ENCODE measurements around the gene LEF1. TPM values are rescaled to one million over a fixed set of nuclear protein-coding genes. Genes with fewer than 3 reads are reported as not detected.

The LEF1 gene
- total and polyA plus RNA-seq, 12 donors: 0.22 to 4.6 (median 0.76) TPM; not detected in 1

DNA sequence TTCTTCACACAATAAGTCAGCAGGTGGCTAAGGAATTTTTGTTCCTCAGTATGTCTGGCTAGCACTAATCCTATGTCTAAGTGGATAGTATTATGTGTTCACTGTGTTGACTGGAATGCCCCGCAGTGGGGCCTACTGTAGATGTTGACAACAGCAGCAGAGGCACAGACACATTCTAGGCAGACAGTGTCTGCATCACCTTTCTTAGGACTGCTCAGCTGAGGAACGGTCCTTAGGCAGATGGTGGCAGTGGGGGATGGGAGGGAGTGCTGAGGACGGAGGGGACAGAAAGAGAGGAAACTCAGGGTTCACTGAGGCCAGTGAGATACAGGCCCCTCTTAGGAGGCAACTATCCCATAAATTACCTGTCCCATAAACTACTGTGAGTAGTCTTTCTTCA, 44.6 kb upstream of the LEF1 start:
- peaks cover 0 to 2% (median 0%) of the 10 kb centered on the region in 7 donors for H3K27me3 ChIP-seq
- no peak for TF ChIP-seq CTCF (IDR thresholded peaks at IDR 0.05)
- intact Hi-C loops (cut with DNase I): no loop called here
- H3K4me1 ChIP-seq: no peaks in the 10 kb centered on the region
- H3K36me3 ChIP-seq: no peaks in the 10 kb centered on the region
- no peak overlapping the region for H3K27ac ChIP-seq
- DNase-seq (no peak), ATAC-seq (no peak)
- WGBS, 2 donors: 60 to 72% methylated on average over 3 of the region's 3 CpGs
- H3K9me3 ChIP-seq: peaks cover 0 to 4% (median 0%) of the 10 kb centered on the region in 11 donors
- no peak overlapping the region for H3K4me3 ChIP-seq

GRCh38 chr4:108210989-108211835, 42.5 kb upstream of the LEF1 start:
- H3K9me3 ChIP-seq: no peaks in the 10 kb centered on the region
- intact Hi-C loops (cut with DNase I): no loop called here
- ATAC-seq (no peak), DNase-seq (no peak)
- H3K4me3 ChIP-seq: no peak overlapping the region
- TF ChIP-seq CTCF (IDR thresholded peaks at IDR 0.05): no peak
- no peaks in the 10 kb centered on the region for H3K36me3 ChIP-seq
- peaks cover 0 to 3% (median 0%) of the 10 kb centered on the region in 7 donors for H3K27me3 ChIP-seq
- no peaks in the 10 kb centered on the region for H3K4me1 ChIP-seq
- 79 to 96% methylated on average over 5 of the region's 5 CpGs for WGBS, 2 donors
- H3K27ac ChIP-seq: no peak overlapping the region

DNA sequence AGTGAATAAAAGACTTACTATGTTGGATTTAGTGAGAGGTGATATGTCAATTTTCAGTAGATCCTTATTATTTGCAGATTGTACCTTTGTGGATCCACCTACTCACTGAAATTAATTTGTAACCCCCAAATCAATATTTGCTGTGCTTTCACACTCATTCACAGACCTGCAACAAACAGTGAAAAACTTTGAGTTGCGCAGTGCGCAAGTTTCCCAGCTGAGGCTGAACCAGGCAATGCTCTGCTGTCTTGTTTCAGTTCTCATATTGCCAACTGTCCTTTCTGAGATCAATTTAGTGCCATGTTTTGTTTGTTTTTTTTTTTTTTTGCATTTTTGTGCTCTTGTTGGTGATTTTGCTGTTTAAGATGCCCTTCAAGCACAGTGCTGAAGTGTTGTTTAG, 40.8 kb upstream of the LEF1 start:
- DNase-seq (no peak), ATAC-seq (no peak)
- peaks cover 0 to 12% (median 0%) of the 10 kb centered on the region in 7 donors for H3K27me3 ChIP-seq
- H3K4me3 ChIP-seq: no peak overlapping the region
- 98% methylated on average over 2 of the region's 2 CpGs for WGBS, 2 donors
- no peaks in the 10 kb centered on the region for H3K4me1 ChIP-seq
- intact Hi-C loops (cut with DNase I): no loop called here
- TF ChIP-seq CTCF (IDR thresholded peaks at IDR 0.05): no peak
- no peaks in the 10 kb centered on the region for H3K36me3 ChIP-seq
- H3K9me3 ChIP-seq: no peaks in the 10 kb centered on the region
- no peak overlapping the region for H3K27ac ChIP-seq

DNA sequence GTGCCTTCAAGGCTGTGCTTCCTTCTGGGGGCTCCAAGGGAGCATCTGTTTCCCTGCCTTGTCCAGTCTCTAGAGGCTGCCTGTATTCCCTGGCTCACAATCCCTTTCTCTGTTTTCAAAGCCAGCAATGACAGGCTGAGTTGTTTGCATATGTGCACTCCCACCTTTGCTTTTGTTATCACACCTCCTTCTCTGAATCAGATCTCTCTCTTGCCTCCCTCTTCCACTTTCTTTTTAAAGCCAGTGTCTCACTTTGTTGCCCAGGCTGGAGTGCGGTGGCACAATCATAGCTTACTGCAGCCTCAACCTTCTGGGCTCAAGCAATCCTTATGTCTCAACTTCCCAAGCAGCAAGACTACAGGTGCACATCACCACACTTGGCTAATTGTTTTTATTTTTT, 37.1 kb upstream of the LEF1 start:
- Histone ChIP-seq H3K4me3 (no peak overlapping the region), H3K27me3 (peaks cover 0 to 12% (median 0%) of the 10 kb centered on the region in 7 donors), H3K36me3 (no peaks in the 10 kb centered on the region), H3K27ac (no peak overlapping the region), H3K9me3 (no peaks in the 10 kb centered on the region), H3K4me1 (no peaks in the 10 kb centered on the region)
- DNase-seq: no peak
- ATAC-seq: no peak
- WGBS, 2 donors: 98 to 100% methylated on average over 1 of the region's 1 CpG
- TF ChIP-seq CTCF (IDR thresholded peaks at IDR 0.05): no peak
- intact Hi-C loops (cut with DNase I): no loop called here

Measured in heart right ventricle (tissue), 16 donors.